ENCODE measurements around the gene FAM8A1.

GRCh38 chr6:17612048-17612447 lies 11.9 kb downstream of the FAM8A1 start:
- TF ChIP-seq CTCF (IDR thresholded peaks at IDR 0.05) (no peak), POLR2A (IDR thresholded peaks at IDR 0.05) (no peak)
